Fibroblast of skin of right quadriceps (primary cell): ENCODE data around the gene RTTN.

ENCODE experiments used
- DNase-seq: peaks from one replicate; pipeline ENCODE4 v3.0.0-alpha.2; 2013

The RTTN gene

GRCh38 chr18:70200286-70200685 is 5.2 kb downstream of the RTTN start:
- no peak for DNase-seq

GRCh38 chr18:70197844-70198243 is 7.6 kb downstream of the RTTN start:
- DNase-seq = no peak

GRCh38 chr18:70197026-70197425 is 8.5 kb downstream of the RTTN start:
- DNase-seq = peak; percentile 5

DNA sequence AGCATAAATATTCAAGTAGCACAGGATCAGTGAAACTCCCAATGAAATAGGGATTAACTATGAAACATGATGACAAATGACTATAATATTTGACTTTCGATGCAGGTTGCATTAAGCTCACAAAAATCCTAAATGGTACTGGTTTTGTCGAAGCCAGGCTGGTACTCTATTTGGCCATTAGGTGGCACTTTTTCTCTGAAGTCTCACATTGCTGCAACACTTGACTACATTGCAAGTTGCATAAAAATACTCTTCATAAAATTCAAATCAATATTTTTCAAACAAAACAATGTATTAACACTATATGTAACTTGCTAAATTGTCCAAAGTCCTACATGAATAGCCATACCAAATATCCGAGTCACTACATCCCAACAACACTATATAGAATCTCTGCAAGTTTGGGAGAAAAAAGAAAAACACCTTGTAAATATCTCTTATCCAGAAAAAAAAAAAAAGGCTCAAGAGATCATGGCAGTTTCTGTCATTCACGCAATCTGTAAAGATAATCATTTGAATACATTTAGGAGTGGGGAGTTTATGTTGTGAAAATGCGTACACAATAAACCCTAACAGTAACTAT is 9.5 kb downstream of the RTTN start:
- DNase-seq = peak; percentile 49

DNA sequence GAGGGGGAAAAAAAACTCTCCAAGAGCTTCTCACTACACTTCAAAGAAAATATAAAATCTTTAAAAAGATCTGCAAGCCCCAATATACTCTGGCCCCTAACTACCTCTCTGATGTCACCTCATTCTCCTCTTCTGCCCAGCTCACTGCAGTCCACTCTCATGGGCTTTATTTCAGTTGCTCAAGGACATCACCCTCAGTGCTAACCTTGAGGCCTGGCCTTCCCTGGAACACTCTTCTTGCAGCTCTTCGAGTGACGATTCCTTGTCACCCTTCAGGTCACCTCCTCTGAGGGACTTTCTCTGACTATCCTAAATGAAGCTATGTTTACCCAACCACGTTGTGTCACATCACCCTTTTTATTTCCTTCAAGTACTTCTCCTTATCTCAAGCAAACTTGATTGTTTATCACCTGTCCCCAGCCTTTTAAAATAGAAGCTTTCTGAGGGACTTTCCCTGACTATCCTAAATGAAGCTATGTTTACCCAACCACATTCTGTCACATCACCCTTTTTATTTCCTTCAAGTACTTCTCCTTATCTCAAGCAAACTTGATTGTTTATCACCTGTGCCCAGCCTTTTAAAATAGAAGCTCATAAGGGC is 10.4 kb downstream of the RTTN start:
- no peak for DNase-seq

- DNase-seq = no peak
Measured at GRCh38 chr18:70194227-70194890, 11.1 kb downstream of the RTTN start.

GRCh38 chr18:70190529-70190928 is 15.0 kb downstream of the RTTN start:
- no peak for DNase-seq

- no peak for DNase-seq
Measured at GRCh38 chr18:70188113-70188512, 17.4 kb downstream of the RTTN start.

DNA sequence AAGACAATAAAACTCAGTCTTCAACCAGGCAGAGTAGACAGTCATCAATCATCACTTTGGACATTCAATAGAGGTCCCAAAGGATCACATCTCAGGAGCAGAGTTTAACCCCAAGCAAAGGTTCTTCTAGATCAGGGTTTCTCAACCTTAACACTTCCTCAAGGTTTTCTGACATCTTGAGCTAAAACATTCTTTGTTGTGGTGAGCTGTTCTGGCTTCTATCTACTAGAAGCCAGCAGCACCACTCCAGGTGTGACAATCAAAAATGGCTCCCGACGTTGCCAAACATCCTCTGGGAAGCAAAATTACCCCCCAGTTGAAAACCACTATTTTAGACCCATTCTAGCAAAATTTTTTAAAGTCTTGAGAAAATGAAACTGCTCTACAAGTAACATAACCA is 22.0 kb downstream of the RTTN start:
- DNase-seq = no peak

GRCh38 chr18:70182548-70182947 is 22.9 kb downstream of the RTTN start:
- DNase-seq = peak; percentile 4

DNA sequence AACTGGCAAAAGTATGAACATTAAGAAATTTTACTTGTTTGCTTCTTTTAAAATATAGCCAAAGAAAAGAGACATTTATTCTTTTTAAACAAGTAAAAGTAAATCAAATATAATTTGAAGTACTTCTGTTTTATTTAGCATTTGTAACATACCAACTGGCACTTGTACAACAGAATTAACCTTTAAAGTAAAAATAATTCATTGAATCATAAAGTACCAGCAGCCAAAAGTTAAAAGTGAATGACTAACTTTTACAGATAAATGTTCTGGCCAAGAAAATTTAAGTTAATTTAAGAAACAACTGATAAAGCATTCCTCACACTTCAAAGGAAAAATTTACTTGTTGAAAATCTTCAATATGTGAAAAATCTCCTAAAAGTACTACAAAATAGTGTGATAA is 23.8 kb downstream of the RTTN start:
- DNase-seq = no peak

DNA sequence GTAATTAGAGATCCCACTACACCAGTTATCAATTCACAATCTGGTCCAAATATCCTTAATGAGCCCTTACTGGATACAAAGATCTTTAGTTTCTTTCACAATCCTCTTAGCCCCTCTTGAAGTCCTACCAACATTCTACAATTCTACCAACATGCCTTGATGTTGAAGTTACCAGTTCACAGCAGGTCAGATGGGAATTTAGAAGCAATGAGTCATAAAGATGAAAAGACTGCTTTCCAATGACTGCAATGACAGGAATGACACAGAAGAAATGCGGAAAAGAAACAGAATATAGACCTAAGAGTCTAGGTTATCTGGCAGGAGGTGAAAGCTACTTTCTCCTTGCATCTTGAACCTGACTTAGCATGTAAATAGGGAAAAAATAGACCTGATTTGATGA is 24.5 kb downstream of the RTTN start:
- DNase-seq = peak; percentile 81

DNA sequence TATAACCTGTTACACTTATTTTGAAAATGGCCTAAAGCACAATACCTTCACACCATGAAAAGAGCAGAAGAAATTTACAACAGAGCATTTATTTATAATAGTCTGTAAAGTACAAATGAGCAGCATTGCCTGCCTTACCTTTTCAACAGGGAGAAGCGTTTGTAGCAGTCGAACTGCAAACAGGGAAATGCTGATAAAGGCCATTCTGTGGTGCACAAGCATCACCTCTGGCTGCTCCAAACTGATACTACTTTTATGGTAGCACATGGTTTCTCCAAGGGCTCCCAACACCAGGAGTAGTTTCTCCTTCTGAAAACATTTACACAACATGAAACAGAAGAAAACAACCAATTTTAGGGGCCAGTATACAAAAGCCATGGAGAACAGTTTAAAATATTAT is 28.9 kb downstream of the RTTN start:
- DNase-seq = no peak

DNA sequence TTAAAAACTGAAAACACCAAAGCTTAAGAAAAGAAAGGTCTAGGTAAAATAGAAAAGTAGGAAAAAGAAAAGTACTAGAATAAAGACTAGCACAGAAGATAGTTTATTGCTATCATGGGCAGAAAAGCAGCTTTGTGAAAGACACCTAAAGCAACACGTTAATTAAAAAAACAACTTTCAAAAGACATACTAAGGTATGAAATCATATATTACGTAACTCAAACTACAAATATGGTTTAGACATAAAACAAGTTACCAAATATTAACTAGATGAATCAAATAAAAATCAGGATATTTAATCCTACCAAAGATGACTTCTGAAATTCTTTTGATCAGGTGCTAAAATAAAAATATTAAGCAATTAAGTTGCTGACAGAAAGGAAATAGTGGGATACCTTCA is 30.3 kb downstream of the RTTN start:
- DNase-seq = no peak

- DNase-seq = peak; percentile 10
Measured at GRCh38 chr18:70172225-70172624, 33.3 kb downstream of the RTTN start.

DNA sequence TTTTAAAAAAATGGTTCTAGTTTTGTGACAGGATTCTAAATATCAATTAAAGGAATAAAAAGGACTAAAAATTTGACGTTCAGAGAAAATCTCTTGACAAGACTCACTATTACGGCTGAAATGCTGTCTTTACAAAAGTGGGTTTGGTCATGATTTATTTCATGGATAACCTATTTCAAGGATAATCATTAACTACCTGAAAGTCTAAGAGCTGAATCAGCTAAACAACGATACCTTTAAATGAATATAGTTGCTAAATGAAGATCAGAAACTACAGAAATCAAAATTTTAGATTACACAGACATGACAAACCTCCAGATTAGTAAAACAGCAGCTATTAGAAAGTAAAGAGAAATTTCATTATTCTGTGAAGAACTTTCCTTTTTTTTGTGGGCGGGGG is 35.7 kb downstream of the RTTN start:
- no peak for DNase-seq

DNA sequence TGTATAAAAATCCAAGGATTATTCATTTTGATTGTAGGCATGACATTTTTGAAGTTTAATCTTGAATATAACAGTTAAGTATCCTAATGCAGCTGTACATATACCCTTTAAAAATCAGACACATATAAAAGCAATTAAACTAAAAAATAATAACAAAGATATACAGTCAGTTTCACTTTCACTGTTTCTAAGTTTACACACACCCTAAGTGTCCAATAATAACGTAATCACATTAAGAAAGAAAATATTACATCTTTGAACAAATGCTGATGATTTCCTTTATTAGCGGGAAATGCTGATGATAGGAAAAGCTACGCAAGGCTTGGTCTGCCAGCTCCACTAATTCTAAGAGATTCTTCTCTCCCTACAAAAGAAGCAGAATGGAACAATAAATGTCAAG is 38.8 kb downstream of the RTTN start:
- DNase-seq = no peak

DNA sequence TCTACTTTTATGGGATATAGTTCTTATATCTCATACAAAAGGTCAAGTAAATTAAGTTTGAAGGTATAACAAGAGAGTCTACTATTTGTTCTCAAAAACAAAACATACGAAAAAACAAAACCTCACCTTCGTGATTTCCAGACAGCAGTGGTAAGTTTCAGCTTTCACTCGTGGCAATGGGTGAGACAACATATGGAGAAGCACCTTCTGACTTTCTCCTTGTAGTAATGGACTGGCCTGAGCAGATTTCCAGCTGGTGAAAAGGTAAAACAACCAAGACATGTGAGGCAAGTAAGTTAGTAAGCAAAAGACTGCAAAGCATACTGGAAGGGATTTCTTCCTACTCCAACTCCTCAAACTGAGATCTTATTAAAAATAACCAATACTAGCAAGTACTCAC is 39.6 kb downstream of the RTTN start:
- no peak for DNase-seq

DNA sequence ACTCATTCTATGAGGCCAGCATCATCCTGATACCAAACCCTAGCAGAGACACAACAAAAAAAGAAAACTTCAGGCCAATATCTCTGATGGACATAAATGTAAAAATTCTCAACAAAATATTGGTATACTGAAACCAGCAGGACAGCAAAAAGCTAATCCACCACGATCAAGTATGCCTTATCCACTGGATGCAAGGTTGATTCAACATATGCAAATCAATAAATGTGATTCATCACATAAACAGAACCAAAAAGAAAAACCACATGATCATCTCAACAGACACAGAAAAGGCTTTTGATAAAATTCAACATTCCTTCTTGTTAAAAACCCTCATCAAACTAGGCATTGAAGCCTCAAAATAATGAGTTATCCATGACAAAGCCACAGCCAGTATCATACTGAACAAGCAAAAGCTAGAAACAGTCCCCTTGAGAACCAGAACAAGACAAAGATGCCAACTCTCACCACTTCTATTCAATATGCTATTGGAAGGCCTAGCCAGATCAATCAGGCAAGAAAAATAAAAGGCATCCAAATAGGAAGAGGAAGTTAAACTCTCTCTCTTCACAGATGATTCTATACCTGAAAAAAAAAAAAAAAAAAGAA is 45.3 kb downstream of the RTTN start:
- DNase-seq = peak; percentile 9

DNA sequence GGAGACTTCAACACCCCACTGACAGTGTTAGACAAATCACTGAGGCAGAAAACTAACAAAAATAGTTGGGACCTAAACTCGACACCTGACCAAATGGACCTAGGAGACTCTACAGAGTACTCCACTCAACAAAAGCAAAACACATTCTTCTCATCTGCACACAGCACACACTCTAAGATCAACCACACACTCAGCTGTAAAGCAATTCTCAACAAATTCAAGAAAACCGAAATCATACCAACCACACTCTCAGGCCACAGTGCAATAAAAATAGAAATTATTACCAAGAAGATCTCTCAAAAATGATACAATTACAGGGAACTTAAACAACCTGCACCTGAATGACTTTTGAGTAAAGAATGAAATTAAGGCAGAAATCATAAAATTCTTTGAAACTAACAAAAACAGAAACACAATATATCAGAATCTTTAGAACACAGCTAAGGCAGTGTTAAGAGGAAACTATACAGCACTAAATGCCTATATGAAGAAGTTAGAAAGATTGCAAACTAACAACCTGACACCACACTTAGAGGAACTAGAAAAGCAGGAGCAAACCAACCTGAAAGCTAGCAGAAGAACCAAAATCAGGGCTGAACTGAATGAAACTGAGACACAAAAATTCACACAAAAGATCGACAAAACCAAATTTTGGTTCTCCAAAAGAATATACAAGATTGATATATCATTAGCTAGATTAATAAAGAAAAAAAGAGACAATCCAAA is 46.3 kb downstream of the RTTN start:
- no peak for DNase-seq

- no peak for DNase-seq
Measured at GRCh38 chr18:70156886-70157285, 48.6 kb downstream of the RTTN start.

- DNase-seq = peak; percentile 95
Measured at GRCh38 chr18:70154591-70155194, 50.8 kb downstream of the RTTN start.

DNA sequence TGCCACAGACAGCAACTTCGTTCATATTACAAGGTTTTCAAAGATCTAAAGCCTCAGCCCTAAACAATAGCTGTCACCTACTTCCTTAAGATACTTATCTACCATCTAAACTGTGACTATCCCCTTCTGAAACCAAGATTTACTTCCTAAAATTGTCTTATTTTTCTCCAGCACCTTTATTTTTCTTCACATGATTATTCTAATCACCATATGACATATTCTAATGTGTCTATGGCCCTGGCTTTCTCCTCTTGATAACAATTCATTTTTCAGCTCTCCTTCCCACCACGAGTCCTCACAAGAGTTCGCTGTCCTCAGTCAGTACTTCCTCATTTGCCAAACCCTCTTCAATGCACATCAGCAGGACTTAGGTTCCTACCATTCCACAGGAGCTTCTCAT is 53.9 kb downstream of the RTTN start:
- DNase-seq = no peak
